ENCODE results near the gene C19orf12.

DNA sequence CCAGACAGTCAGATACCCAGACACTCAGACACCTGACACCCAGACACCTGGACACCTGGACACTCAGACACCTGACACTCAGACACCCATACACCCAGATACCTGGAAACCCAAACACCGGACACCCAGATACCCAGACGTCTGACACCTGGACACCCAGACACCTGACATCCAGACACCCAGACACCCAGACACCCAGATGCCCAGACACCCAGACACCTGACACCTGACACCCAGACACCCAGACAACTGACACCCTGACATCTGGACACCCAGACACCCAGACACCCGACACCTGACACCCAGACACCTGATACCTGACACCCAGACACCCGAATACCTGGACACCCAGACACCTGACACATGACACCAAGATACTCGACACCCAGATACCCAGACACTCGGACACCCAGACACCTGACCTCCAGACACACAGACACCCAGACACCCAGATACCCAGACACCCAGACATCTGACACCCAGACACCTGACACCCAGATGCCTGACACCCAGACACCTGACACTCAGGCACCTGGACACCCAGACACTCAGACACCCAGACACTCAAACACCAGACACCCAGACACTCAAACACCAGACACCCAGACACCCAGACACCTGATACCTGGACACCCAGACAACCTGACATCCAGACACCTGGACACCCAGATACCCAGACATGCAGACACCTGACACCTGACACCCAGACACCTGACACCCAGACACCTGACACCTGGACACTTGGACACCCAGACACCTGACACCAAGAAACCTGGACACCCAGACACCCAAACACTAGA is 19.1 kb downstream of the C19orf12 start:
- TF ChIP-seq, protein P1, sequence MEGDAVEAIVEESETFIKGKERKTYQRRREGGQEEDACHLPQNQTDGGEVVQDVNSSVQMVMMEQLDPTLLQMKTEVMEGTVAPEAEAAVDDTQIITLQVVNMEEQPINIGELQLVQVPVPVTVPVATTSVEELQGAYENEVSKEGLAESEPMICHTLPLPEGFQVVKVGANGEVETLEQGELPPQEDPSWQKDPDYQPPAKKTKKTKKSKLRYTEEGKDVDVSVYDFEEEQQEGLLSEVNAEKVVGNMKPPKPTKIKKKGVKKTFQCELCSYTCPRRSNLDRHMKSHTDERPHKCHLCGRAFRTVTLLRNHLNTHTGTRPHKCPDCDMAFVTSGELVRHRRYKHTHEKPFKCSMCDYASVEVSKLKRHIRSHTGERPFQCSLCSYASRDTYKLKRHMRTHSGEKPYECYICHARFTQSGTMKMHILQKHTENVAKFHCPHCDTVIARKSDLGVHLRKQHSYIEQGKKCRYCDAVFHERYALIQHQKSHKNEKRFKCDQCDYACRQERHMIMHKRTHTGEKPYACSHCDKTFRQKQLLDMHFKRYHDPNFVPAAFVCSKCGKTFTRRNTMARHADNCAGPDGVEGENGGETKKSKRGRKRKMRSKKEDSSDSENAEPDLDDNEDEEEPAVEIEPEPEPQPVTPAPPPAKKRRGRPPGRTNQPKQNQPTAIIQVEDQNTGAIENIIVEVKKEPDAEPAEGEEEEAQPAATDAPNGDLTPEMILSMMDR (IDR thresholded peaks at IDR 0.05), result no peak
- TF ChIP-seq POLR2A (IDR thresholded peaks at IDR 0.05; ENCODE audit: low read depth) (no peak), POLR2AphosphoS5 (IDR thresholded peaks at IDR 0.05) (no peak)

All from esophagus muscularis mucosa (tissue), 3 donors.